OCI-LY7 (cell line): ENCODE data around the gene KIR2DL3. TPM values are rescaled to one million over a fixed set of nuclear protein-coding genes. Genes with fewer than 3 reads are reported as not detected.
A peak's percentile ranks its signal among the peaks of the same experiment; 100 is the strongest.

Source experiments
- BruUV-seq: library from RNA; stranded (reverse); fragments of 400-500 nt; replicated peaks from 2 replicates; lab custom pipeline; 2021; lab: Mats Ljungman, UMichigan
- CTCF ChIA-PET: fragments of 300-600 bp; sonication (Branson Sonifier 250); formaldehyde crosslinking; loops from one replicate; lab custom pipeline; 2022; ENCODE audit warnings: antibody characterized with exemption; ENCODE audit not compliant: unreplicated experiment; lab: Charles Lee
- POLR2A ChIA-PET: fragments of 300-600 bp; sonication (Branson Sonifier 250); formaldehyde crosslinking; loops from one replicate; lab custom pipeline; 2022; ENCODE audit warnings: antibody characterized with exemption; lab: Charles Lee
- DNase-seq: peaks from one replicate; pipeline ENCODE4 v3.0.0-alpha.2; 2015; ENCODE audit warnings: low spot score
- H2AFZ ChIP-seq: fragments of 200-600 bp; sonication (generic), shearing (Covaris generic); 2 replicates; pipeline ENCODE4 v1.6.1; 2014; ENCODE audit warnings: mild to moderate bottlenecking, antibody characterized with exemption, low read length, moderate library complexity
- H3K27ac ChIP-seq: fragments of 200-600 bp; sonication (generic); 2 replicates; pipeline ENCODE4 v1.5.1; 2014; ENCODE audit warnings: mixed run types, low read depth, mild to moderate bottlenecking, moderate library complexity, low read length, inconsistent platforms; ENCODE audit not compliant: poor library complexity, severe bottlenecking
- H3K36me3 ChIP-seq: fragments of 200-600 bp; sonication (generic); 2 replicates; pipeline ENCODE4 v1.6.1; 2014; ENCODE audit warnings: mild to moderate bottlenecking, antibody characterized with exemption, low read length, moderate library complexity, mixed read lengths; ENCODE audit not compliant: insufficient read depth
- H3K4me1 ChIP-seq: fragments of 200-600 bp; sonication (generic); 2 replicates; pipeline ENCODE4 v1.5.1; 2014; ENCODE audit warnings: mild to moderate bottlenecking, low read length; ENCODE audit not compliant: insufficient read depth, poor library complexity, severe bottlenecking
- H3K4me2 ChIP-seq: fragments of 200-600 bp; sonication (generic); 2 replicates; pipeline ENCODE4 v1.6.1; 2014; ENCODE audit warnings: mild to moderate bottlenecking, low read length
- H3K4me3 ChIP-seq: fragments of 200-600 bp; sonication (generic); 2 replicates; pipeline ENCODE4 v1.5.1; 2014; ENCODE audit warnings: mild to moderate bottlenecking, low read depth, low read length; ENCODE audit not compliant: poor library complexity, severe bottlenecking
- H3K79me2 ChIP-seq: fragments of 200-600 bp; sonication (generic); 2 replicates; pipeline ENCODE4 v1.6.1; 2016; ENCODE audit warnings: low read depth, mild to moderate bottlenecking, low read length, moderate library complexity, mixed read lengths; ENCODE audit not compliant: insufficient read depth
- H3K9me2 ChIP-seq: fragments of 200-600 bp; sonication (generic); 2 replicates; pipeline ENCODE4 v1.6.1; 2016; ENCODE audit warnings: mild to moderate bottlenecking, low read length, mixed read lengths; ENCODE audit not compliant: insufficient read depth
- H3K9me3 ChIP-seq: fragments of 200-600 bp; sonication (generic); 2 replicates; pipeline ENCODE4 v1.6.1; 2014; ENCODE audit warnings: mild to moderate bottlenecking, mixed run types, low read length, mixed read lengths
- H4K20me1 ChIP-seq: fragments of 200-600 bp; sonication (generic); 2 replicates; pipeline ENCODE4 v1.6.1; 2014; ENCODE audit warnings: mild to moderate bottlenecking, antibody characterized with exemption, low read length, moderate library complexity, mixed read lengths; ENCODE audit not compliant: insufficient read depth
- CTCF ChIP-seq: fragments of 200-600 bp; sonication (generic); conservative IDR thresholded peaks from 2 replicates; pipeline ENCODE4 v1.5.1; 2014; ENCODE audit warnings: mild to moderate bottlenecking, antibody characterized with exemption, low read length, moderate library complexity, mixed read lengths
- EZH2phosphoT487 ChIP-seq: fragments of 200-600 bp; sonication (generic); IDR thresholded peaks from 2 replicates; pipeline ENCODE4 v1.6.1; 2018; ENCODE audit warnings: low read depth, borderline replicate concordance, mild to moderate bottlenecking, mixed run types, antibody characterized with exemption, low read length, moderate library complexity, mixed read lengths
- intact Hi-C: fragments of 100-400 bp; cut with micrococcal nuclease; formaldehyde crosslinking; loops from one replicate; pipeline ENCODE4 v1.10.0; 2022; ENCODE audit not compliant: unreplicated experiment
- total RNA-seq, 2 experiments: library from RNA; depleted of rRNA in 1 of 2; stranded (reverse); fragments of >200 nt in 1 of 2; shearing (Covaris generic) in 1 of 2; gene quantifications; 2 replicates each; pipeline ENCODE4 v1.2.3, GENCODE V29; 2014 to 2022

Gene KIR2DL3
- total RNA-seq, 2 experiments from 2014 or later = not detected

DNA sequence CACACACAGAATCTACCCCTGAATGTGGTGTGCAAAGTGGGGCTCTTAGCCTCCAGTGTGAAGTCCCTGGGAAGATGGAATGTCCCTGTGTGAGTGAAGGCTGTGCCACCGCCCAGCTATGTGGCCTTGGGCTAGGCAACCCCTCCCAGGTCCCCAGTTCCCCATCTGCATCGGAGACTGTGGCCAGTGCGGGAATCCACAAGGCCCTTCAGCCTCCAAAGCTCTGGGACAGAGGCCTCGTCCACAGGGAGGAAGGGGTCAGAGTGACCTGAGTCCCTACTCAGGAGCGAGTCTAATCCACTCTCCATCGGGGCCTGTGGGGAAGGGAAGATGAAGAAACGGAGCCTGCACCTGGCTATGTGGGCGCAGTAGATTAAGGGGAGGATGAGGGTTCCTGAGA is 33.4 kb upstream of the KIR2DL3 start:
- no peaks in the 10 kb centered on the region for H4K20me1 ChIP-seq
- no peak for TF ChIP-seq CTCF
- no peak for TF ChIP-seq EZH2phosphoT487
- intact Hi-C loops = no loop called here
- H3K4me2 ChIP-seq = no peak overlapping the region
- DNase-seq = no peak
- no peaks in the 10 kb centered on the region for H3K36me3 ChIP-seq
- ChIA-PET POLR2A (no interaction called here), CTCF (no interaction called here)
- no peaks in the 10 kb centered on the region for H3K9me2 ChIP-seq
- BruUV-seq = no TSS peak
- no peaks in the 10 kb centered on the region for H3K79me2 ChIP-seq
- H3K4me3 ChIP-seq = no peak overlapping the region
- peaks cover 3% of the 10 kb centered on the region for H3K4me1 ChIP-seq
- no peaks in the 10 kb centered on the region for H3K9me3 ChIP-seq
- H3K27ac ChIP-seq = no peak overlapping the region
- H2AFZ ChIP-seq = no peak overlapping the region

DNA sequence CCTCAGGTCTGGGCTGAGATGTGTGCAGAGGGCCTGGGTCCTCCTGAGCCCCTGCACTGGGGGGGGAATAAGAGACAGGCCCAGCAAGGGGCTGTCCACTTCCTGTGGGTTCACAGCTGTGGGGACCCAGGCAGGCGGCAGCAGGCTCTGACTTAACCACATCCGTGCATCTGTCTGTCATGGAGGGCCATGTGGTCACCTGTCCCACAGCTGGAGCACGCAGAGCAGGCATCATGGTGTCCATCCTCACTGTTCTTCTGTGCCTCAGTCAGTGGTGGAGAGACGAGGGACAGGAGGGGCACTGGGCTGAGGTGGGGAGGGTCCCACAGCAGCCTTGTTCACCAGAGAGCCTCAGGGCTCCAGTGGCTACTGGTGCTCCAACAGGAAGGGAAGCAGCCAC is 30.4 kb upstream of the KIR2DL3 start:
- Histone ChIP-seq H3K9me3 (no peaks in the 10 kb centered on the region), H3K4me2 (no peak overlapping the region)
- no TSS peak for BruUV-seq

GRCh38 chr19:54708781-54709180 is 29.5 kb upstream of the KIR2DL3 start:
- ChIA-PET POLR2A (no interaction called here), CTCF (no interaction called here)
- intact Hi-C loops = no loop called here
- Histone ChIP-seq H3K9me2 (no peaks in the 10 kb centered on the region), H2AFZ (no peak overlapping the region), H3K79me2 (no peaks in the 10 kb centered on the region), H4K20me1 (no peaks in the 10 kb centered on the region), H3K4me1 (peaks cover 3% of the 10 kb centered on the region), H3K9me3 (no peaks in the 10 kb centered on the region), H3K4me2 (no peak overlapping the region), H3K27ac (no peak overlapping the region), H3K4me3 (no peak overlapping the region), H3K36me3 (no peaks in the 10 kb centered on the region)
- TF ChIP-seq EZH2phosphoT487 (no peak), CTCF (no peak)
- no TSS peak for BruUV-seq
- no peak for DNase-seq

More for the DNA sequence above, 30.4 kb upstream of the KIR2DL3 start:
- Histone ChIP-seq H4K20me1 (no peaks in the 10 kb centered on the region), H3K4me1 (peaks cover 3% of the 10 kb centered on the region), H3K9me2 (no peaks in the 10 kb centered on the region), H3K79me2 (no peaks in the 10 kb centered on the region), H3K4me3 (no peak overlapping the region), H2AFZ (no peak overlapping the region), H3K27ac (no peak overlapping the region), H3K36me3 (no peaks in the 10 kb centered on the region)
- TF ChIP-seq CTCF = no peak
- intact Hi-C loops = no loop called here
- CTCF ChIA-PET = no interaction called here
- peak; percentile 9 for DNase-seq
- POLR2A ChIA-PET = no interaction called here
